ENCODE measurements around the gene TBL1X.

DNA sequence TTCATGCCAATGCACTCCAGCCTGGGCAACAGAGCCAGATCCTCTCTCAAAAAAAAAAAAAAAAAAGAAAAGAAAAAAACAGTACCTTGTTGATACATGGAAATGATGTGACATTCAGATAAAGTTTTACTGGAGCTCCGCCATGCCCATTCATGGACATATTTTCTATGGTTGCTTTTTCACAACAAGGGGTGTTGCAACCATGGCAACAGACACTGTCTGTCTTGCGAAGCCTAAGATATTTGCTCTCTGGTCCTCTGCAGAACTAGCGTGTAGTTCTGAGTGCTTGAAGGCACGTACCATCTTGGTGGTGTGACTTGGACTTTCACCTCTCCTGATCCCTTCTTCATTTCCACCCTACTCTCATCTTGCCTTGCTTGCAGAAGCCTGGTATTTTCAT is 53.2 kb downstream of the TBL1X start:
- TF ChIP-seq, protein P1, sequence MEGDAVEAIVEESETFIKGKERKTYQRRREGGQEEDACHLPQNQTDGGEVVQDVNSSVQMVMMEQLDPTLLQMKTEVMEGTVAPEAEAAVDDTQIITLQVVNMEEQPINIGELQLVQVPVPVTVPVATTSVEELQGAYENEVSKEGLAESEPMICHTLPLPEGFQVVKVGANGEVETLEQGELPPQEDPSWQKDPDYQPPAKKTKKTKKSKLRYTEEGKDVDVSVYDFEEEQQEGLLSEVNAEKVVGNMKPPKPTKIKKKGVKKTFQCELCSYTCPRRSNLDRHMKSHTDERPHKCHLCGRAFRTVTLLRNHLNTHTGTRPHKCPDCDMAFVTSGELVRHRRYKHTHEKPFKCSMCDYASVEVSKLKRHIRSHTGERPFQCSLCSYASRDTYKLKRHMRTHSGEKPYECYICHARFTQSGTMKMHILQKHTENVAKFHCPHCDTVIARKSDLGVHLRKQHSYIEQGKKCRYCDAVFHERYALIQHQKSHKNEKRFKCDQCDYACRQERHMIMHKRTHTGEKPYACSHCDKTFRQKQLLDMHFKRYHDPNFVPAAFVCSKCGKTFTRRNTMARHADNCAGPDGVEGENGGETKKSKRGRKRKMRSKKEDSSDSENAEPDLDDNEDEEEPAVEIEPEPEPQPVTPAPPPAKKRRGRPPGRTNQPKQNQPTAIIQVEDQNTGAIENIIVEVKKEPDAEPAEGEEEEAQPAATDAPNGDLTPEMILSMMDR (IDR thresholded peaks at IDR 0.05), result no peak
- TF ChIP-seq POLR2A (IDR thresholded peaks at IDR 0.05), result no peak
